GM19452 (cell line): ENCODE results near the gene ARHGEF40.

Experiments
- ATAC-seq: cut with Tn5 transposase; IDR thresholded peaks from one replicate; pipeline ENCODE4 v1.9.1; 2021; ENCODE audit not compliant: unreplicated experiment

The ARHGEF40 gene

GRCh38 chr14:21058903-21059302 is 11.2 kb upstream of the ARHGEF40 start:
- ATAC-seq: no peak

DNA sequence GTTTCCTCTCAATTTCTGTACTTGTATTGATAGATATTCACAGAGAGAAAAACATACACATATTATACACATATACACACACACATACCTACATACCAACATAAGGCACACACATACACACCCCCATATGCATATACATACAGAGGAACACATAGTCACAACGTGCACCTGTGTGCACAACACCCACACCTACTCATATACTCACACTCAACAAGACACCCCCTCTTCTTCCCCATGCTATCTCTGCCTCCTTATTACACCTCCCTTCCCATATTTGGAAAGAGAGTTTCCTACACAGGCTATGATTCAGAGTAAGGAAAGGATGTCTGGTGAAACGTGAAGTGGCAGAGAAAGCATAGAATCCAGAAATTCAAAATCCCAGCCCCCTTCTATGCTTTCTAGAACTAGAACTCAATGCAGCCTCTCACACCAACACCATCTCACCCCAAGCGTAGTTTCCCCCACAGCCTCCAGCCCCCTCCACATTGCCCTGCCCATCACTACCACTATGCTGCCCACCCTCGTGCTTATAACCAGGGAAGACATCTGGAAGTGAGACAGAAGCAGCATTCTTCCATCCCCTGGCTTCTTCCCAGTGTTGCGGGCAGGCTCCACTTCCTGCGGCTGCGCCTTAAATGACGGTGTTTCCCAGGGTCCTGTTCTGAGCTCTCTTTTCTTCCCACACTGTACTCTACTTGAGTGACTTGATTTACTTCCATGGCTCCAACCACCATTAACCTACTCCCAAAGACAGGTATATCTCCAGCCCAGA is 10.1 kb upstream of the ARHGEF40 start:
- no peak for ATAC-seq

DNA sequence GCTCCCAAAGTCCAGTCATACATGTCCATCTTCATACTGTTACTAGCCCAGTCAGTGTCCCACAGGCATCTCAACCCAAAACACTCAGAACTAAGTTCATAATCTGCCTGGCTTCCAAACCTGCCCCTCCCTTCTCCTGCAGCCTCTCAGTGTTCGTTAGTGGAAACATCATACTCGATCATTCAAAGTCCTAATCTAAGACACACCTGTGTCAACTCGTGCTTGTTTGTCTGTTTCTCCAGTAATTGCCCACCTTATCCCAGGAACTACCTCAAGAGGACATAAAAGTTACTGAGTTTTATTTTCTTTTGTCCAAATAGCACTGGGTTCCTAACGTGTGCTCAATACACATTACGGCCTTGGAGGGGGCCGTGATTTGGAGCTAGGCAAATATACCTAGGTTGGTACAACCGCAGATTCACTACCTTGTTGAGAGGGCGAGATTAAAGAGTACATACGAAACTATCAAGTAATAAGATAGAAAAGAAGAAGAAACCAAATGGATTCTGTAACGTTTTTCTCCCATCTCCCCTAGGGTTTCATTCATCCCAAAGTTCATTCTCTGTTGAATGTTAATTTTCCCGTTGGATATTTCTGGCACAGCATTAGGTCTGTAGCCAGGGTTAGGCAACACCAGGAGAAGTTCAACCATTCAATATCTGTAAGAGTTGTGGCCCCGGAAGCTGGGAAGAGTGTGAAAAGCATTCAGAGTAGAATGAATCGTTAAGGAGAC is 9.3 kb upstream of the ARHGEF40 start:
- ATAC-seq: no peak

DNA sequence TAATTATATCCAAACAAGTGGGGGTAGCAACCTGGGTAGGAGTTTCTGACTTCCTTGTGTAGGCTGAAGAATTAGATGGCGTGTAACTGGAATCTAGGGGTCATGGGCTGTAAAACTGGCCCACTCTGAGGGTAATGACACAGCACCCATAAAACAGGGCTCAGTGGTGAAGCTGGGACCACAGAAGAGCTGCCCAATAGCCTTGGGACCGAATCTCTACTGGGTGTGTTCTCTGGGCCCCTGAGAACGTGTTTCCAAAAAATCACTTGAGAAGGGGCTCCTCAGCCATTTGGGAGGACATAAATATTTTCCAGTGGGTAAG is 8.8 kb upstream of the ARHGEF40 start:
- no peak for ATAC-seq

DNA sequence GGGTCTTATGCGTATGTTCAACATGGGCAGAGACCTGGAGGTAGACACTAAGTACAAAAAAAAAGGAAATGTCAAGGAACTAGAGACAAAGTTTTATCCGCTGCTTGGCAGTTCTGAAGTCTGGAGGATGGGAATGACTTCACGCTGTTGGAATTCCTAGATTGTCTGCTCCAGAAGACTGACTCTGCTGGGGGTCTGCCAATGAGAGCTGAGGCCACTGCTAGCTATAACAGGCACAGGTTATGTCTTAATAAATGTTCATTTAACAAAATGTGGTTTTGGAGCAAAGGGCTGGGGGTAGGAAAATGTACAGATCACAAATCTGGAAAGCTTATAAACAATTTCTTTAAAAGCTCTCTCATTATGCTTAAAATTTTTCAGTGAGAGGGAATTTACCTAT is 6.6 kb upstream of the ARHGEF40 start:
- ATAC-seq: no peak

DNA sequence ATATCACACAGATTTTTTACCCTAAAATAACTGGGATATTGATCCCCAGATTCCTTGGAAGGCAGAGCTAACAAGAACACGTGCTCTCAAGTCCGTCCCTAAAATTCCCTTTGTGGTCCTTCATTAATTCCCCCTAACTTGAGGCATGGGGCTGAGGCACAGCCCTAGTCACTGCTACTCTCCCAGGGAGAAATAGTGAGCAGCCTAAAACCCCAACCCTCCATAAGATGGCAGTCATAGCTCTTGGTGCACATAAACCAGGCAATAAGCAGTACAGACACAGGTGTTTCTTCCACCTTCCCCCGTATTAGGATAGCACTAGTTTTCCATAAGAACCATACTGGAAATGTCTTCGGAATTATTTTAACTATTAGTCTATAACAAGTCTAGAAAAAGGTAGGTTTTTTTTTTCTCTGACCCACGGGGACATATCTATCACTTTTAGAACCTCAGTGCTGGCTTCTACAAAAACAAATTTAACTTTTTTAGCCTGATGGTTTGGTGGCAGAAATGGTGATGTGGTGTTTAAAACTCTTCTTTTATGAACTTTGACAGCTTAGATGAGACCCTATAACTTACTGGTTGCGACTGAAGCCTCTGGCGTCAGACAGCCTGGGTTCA is 3.1 kb upstream of the ARHGEF40 start:
- no peak for ATAC-seq

DNA sequence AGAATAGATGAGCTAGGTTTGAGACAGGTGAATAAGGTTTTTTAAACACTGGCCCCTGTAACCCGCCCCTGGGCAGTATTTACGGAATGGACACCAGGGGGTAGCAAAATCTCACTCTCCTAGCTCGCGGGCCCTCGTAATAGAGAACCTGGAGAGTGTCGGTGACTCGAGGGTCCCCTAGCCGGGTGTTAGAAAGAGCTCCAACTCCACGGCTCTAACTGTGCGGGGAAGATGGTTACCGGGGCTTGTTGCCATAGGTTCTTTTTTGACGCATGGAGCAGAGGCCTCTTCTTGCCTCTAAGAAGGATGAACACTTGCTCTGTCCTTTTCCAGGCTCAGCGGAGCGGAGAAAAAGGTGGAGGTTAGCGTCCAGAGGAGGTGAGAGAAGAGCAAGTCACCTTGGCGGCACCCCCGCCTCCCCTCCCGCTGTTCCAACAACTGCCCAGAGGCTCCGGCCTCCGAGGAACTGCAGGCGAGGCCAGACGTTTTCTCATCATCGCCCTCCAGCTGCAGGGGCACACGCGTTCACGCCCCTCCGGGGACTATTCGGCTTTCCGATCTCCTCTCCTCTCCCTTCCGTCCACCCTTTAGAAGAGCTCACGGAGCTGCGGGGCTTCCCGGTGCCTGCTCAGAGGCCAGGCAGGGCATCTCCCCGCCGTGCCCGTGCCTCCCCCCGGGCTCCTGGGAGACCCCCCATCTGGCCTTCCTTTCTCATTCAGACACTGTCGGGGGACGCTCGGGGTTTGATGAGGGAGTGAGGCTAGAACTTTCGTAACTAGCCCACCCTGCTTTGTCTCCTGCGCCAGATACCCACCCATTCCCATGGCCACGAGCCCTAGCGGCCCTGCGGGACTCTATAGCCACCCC is 1.4 kb upstream of the ARHGEF40 start:
- no peak for ATAC-seq

GRCh38 chr14:21069388-21070082 is 569 bp upstream of the ARHGEF40 start:
- no peak for ATAC-seq

DNA sequence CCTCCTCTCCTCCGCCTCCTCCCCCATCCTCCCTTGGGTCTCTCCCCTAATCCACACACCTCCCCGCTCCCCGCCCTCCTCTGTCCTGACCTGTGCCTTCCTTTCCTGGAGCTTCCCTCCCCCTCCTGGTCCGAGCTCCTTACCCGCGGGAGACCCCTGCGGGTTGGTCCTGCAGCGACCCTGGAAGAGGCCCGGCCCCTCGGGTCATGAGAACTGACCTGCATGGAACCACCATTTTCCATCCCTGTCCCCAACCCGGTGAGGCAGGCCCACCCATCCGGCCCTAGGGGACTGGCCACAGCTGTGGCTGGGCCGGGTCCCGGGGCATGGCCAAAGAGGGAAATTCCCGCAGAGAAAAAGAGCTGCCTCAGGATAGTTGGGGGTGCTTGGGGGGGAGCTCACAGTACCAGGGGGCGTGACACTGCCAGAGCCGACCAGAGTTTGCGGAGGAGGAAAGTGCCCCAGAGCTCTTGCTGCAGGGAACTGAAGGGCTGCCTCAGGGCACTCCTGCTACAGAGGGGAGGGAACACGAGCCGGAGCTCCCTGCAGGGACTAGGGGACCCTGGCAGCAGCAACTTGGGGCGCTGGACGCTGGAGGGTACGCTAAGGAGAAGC is 613 bp downstream of the ARHGEF40 start:
- peak; percentile 2 for ATAC-seq

DNA sequence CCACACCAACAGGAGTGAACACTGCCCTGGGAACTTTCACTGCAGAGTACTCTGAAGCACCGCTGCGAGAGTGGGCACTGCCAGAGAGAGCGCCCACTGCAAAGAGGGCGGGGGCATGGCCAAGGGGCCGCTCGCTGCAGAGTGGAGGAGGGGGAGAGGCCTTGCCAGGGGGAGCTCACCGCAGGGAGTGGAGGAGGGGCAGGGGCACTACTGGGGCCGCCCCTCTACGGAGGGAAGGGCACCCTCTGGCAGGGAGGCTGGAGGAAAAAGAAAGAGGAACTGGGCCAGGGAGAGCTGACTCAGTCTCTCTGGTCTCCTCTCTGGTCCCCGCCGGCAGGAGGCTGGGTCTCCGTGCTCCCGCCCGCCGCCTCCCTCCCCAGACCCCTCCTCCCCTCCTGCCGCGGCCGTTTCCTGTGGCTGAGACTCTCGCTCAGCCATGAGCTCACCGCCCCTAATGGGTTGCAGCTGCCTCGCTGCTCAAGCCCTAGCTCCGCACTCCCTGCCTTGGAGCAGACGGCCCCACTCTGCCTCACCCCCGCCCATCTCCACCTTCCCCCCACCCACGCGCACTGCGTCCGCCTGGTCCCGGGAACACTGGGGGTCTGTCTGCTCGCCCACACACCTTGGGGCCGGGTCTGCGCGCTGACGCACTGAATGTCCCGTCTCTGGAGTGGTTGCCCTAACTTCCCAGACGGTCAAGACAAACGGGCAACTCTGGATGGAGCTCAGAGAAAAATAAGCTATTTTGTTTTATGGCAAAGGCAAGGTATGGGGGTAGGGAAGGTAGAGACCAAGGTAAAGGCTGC is 1.3 kb downstream of the ARHGEF40 start:
- peak; percentile 65 for ATAC-seq

GRCh38 chr14:21072031-21072473 is 1.9 kb downstream of the ARHGEF40 start:
- ATAC-seq: no peak

- no peak for ATAC-seq
Observed at GRCh38 chr14:21072781-21073339, 2.8 kb downstream of the ARHGEF40 start.

DNA sequence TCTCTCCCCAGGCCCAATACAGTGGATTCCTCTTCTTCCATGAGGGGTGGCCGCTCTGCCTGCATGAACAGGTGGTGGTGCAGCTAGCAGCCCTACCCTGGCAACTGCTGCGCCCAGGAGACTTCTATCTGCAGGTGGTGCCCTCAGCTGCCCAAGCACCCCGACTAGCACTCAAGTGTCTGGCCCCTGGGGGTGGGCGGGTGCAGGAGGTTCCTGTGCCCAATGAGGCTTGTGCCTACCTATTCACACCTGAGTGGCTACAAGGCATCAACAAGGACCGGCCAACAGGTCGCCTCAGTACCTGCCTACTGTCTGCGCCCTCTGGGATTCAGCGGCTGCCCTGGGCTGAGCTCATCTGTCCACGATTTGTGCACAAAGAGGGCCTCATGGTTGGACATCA is 3.8 kb downstream of the ARHGEF40 start:
- no peak for ATAC-seq

- ATAC-seq: no peak
Observed at GRCh38 chr14:21074398-21075272, 4.5 kb downstream of the ARHGEF40 start.

DNA sequence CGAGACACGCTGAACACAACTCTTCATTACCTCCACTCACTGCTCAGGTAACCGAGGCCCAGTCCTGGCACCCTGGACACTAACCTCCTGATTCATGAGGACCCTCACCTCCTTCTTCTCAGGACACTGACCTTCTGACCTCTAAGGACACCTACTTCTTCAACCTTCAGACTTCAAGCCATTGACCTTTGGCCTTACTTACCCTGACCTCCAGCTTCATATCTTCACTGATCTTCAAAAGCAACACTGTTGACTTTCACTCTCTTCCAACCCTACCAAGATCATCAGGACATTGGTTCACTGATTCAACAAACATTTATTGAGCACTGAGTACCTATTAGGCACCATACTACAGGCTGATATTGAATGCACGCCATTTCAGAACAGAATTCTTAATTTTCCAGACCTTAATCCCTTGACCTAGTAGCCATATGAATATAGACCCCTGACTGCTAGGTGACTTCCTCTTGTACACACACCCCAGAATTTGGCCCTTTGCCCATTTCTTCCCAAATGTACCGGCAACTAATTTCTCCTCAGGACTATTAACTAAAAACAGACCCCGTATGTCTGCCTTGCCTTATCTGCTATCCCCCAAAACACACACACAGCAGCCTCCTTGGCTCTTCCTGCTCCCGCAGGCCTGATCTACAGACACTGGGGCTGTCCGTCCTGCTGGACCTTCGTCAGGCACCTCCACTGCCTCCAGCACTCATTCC is 5.8 kb downstream of the ARHGEF40 start:
- ATAC-seq: no peak

GRCh38 chr14:21077672-21078071 is 7.6 kb downstream of the ARHGEF40 start:
- no peak for ATAC-seq

DNA sequence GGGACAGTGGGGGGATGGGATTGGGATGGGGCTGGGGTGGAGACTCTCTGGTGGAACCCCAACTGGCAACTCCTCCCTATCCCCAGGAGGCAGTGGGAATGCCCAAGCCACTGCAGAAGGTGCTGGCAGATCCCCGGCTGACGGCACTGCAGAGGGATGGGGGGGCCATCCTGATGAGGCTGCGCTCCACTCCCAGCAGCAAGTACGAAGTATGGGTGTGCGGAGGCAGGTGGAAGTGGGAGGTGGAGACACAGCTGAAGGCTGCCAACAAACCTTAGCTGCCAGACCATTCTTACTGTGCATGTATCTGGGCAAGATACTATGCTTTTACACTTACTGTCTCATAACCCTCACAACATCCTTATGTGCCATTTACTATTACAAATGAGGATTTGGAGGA is 8.2 kb downstream of the ARHGEF40 start:
- no peak for ATAC-seq
